Activated naive CD8-positive, alpha-beta T cell treated with anti-CD3 and anti-CD28 coated beads, Interleukin-2, amount 50 U/mL, for 16 hours (primary cell): ENCODE data around the gene ITGA1.
"Not testable (repeated sequence)": the region's sequence is repeated elsewhere in the genome, so short reads cannot be mapped to it uniquely, and the experiment has no call there.

Source experiments
- DNase-seq: peaks from one replicate; pipeline ENCODE4 v3.0.0-alpha.2; 2020; ENCODE audit warnings: low read depth, low spot score

The ITGA1 gene

DNA sequence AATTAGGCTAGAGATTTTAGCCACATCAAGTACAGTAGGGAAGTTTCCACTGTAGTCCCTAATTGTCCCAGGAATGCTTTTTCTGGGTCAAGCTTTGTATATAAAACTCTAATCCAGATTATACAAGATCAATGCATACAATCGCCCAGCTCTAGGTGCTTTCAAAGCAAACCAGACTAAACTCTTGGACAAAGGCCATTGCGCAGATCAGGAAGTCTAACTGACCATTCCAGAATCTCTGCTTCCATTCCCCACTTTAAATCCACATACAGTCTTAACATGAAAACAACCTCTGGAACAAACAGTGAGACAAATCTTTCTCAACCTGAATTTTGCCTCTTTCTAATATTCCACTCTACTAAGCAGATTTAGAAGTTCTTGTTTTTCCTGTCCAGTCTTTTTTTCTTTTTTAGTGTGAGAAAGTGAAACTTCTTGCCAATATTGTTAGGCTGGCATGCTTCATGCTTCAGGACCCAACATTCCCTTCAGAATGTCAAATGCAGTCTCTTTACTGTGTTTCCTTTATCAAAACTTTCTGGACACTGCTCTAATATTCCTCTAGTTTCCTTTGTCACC, 76.1 kb downstream of the ITGA1 start:
- no peak for DNase-seq

DNA sequence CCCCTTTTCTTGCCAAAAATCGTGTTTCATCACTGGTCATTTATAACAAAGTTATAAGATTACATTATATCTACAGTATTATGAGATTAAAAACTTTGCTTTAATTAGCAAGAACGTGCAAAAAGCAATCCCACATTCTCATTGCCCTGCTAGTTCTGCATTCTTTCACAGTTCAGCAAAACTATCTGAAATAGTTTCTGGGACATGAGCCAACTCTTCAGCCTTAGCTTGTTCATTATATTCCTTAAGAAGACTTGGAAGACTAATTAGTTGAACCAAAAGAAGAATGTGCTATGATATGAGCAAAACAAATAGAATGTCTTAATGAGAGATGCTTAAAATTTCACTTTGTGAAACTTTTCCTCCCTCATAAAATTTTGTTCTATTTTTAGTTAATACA, 76.7 kb downstream of the ITGA1 start:
- no peak for DNase-seq

DNA sequence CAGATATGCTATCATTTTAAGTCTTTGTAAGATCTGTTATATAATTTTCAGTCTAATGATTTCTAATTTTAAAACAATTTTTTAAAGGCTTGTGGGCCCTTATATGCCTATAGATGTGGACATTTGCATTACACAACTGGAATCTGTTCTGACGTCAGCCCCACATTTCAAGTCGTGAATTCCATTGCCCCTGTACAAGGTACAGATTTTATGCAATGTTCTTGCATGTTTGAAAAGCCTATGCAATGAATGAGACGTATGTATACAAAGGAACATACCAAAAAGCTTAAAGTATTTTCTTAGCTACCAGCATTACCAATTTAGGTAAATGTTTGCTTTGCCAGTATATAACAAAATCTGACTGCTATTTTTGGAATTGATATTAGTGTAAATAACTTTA, 77.2 kb downstream of the ITGA1 start:
- no peak for DNase-seq

DNA sequence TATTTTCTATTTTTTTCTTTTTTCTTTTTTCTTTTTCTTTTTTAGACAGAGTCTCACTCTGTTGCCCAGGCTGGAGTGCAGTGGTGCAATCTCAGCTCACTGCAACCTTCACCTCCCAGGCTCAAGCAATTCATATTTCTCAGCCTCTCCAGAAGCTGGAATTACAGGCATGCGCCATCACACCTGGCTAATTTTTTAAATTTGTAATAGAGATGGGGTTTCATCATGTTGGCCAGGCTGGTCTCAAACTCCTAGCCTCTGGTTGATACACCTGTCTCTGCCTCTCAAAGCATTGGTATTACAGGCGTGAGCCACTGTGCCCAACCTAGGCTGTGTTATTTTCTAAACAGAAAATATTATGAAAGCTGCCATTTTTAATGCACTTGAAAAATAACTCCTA, 78.3 kb downstream of the ITGA1 start:
- DNase-seq = not testable (repeated sequence)

DNA sequence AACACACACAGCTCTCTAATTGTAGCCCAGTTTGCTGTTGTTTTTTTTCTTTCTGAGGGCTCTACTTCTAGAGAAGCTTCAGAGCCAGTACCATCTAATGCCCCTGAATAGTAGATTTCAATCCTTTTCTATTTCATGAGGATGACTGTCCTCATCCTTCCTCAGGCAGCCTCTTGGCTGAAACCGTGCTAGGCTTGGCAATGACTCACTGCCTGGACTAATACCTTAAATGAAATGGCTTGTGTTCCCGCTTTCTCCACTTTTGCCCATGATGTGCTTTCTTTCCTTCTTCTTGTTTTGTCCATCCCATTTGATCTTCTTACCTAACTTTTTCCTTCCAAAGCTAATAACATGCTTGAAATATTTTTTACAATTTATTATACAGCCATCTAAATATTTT, 80.1 kb downstream of the ITGA1 start:
- DNase-seq = no peak

DNA sequence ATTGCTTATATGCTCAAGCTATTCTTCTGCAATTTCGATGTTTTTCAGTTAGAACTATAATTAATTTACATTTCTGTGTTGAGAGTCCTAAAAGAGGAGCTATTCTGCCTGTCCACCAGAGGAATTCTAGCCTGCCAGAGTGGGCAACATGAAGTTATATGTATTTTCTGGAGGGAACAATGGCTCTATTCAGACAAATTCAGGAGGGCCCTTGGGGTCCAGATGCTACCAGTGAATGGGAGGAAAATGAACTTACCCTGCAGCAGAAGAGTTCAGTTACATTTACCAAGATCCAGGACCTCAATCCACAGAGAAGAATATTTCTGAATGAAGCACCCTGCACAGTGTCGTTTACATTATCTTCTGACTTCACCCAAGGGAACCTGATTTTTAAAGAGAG, 80.7 kb downstream of the ITGA1 start:
- no peak for DNase-seq

DNA sequence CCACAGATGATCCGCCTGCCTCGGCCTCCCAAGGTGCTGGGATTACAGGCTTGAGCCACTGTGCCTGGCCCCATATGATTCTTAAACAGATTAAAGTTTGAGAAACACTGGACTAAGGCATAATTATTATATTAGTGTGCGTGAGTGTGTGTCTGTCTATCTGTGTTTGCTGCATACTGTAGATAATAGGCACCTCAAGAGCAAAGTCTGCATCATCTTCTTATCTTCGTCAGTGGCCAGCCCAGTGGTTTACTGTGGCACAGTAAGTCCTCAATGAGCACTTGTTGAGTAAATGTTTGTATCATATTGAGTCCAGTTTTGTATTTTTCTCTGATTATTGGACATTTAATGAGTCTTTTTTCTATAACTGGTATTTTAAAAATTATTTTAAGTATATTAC, 81.7 kb downstream of the ITGA1 start:
- no peak for DNase-seq

DNA sequence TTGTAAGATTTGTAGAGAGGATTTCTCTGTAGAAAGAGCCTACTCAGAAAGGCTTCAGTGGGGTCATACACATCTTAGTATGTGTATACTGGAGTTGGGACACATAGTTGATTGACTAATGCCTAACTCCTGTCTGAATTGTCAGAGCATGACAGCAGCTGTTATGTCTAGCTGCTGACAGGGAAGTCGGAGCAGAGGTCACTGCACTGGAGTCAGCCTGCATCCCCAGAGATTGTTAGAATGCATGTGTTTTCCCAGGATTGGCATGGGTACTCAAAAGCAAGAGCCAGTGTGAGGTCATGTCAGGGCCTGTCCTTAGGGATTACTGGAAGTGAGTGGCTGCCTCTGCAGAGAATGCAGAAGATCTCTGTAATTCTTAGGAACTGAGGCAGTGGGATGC, 82.7 kb downstream of the ITGA1 start:
- no peak for DNase-seq

DNA sequence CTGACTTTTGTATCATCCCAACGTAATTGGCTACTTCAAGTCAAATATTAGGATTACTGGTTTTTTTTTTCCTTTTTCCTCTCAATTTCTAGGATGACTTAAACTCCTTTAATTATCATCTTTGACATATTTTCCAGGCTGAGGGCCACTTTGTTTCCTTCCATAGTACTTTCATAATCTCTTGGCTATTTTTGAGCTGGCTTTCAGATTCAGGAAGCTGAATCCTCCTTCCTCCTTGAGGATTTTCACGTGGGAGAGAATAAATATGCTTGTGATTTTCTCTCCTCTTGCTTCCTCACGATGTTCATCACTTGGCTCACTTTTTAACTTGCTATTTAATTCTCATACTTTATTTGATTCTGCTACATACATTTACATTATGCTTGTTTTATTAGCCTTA, 88.1 kb downstream of the ITGA1 start:
- DNase-seq = no peak

DNA sequence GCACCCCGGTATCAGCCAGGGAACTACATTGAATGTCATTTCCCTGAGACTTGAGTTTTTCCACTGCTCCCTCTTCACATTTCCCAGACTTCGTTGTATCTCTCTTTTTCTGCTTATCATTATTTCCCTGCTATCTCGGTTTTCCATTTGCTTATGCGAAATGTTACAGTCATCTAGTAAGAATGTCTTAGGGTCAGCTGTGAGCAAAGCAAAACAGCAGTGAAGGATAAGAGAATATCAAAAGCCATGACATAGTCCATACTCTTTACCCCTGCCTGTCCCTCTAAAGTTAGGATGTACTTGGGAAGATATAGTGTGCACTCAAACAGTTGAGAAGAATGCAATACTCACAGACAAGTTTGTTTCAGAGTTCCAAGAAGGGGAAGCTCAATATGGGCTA, 88.7 kb downstream of the ITGA1 start:
- DNase-seq = no peak

DNA sequence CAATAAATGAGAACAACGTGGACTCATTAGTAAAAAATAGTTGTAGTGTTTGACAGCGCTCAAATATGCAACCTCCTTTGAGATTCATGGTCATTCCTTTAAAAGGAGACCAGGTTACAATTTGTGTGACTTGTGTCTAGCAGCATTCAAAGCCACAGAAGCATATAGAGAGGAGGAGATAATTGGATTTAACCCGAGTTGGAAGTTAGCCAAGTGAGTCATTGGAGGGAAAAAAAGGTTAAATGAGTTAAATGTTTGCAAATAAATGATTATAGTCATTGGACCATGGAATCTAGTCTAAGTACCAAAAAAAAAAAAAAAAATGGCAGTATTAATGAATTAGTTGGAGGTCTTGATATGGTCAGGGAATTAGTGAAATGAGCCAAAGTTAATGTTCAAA, 90.9 kb downstream of the ITGA1 start:
- no peak for DNase-seq

DNA sequence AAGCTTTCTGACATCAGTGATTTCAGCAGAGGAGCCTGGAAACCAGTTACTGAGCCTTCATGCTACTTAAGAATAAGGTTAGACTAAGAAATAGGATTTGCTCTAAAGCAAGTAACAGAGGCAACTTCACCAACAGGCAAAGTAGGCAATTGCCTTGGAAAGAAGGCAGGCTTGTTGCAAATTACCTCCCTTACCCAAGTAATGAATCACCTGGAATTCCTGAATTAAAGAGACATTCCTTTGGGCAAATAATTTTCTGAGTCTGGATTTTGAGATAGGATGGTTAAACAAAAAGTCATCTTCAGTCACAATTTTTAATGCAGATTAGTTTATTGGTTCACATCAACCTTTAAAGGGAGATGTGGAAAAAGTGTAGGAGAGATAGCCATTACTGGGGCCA, 92.8 kb downstream of the ITGA1 start:
- no peak for DNase-seq

DNA sequence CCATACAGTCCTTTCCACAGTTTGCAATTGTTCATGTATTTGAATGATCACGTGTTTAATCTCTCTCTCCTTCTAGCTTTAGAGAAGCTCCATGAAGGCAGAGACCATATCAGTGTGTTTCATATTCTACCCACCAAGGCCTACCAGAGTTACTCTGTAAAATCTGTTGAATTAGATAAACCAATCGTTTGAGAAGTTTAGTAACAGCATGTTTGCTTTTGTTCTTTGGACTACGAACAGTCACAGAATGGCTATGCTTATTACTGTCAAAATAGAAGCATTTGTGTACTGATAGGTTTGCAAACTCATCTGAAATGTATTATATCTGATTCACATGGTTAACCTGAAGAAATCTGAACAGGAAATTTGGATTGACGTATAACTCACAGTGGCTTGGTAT, 93.8 kb downstream of the ITGA1 start:
- DNase-seq = no peak

DNA sequence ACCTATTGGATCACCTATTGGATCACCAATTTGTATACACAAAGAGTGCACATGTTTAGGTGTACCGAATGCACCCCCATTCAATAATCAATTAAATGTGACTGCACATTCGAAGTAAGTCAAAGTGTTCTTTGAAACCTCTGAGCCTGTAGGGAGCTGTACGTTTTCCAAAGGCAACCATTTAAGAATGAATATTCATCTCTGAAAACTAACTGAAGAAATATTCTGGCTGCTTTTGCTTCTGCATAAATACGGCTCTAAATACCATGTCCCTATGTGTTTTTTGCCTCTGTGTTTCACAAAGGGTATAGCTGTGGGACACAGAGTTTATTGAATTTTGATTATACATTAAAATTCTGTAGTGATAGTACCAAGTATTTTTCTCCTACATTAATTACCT, 95.4 kb downstream of the ITGA1 start:
- DNase-seq = no peak

DNA sequence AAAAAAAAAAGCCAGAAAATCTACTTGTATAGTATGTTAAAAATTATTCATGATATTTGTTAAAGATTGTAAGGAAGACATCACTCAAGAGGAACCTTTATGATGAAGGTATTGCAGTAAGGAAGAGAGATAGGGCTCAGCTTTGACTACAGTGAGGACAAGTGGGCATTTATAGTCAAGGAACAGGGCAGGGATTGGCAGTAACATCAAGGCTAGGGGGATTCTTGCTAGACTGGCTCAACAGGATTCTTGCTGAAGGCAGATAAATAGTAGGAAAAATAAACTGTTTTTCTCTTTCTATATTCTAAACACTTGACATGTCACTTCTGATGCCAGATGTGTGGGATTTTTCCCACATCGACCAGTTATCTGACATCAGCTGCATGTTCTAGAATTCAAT, 96.7 kb downstream of the ITGA1 start:
- no peak for DNase-seq

DNA sequence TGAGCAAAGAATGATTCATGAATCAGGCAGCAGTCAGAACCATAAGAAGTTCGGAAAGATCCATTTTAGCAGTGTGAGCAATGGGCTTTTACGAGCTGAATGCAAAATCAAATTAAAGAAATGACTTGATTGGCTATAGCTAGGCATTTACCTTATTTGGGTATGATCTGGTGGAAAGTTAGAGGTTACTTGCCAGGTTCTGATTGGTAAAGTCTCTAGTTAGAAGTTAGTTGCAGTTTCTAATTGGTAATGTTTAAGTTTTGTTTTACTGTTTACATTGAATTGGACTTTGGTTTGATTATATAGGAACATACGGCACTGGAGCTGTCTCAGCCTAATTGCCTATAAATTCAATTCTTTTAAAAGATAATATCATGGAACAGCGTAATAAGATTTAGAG, 97.9 kb downstream of the ITGA1 start:
- DNase-seq = no peak

DNA sequence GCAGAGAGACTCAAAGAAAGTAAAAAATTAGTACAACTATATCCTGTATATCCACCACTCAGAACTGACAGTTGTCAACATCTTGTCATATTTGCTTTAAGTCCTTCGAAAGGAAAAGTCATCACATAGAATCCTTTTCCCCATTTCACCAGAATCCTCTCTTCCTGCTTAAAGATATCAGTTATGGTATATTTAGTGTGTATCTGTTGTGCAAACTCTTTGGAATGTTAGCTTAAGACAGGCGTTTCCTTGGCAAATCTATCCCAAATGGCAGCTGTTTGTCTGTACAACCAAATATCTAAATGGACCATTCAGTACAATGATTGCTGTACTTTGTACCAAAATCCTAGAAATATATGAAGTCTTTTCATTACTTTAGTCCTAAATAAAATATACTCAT, 98.5 kb downstream of the ITGA1 start:
- DNase-seq = no peak

DNA sequence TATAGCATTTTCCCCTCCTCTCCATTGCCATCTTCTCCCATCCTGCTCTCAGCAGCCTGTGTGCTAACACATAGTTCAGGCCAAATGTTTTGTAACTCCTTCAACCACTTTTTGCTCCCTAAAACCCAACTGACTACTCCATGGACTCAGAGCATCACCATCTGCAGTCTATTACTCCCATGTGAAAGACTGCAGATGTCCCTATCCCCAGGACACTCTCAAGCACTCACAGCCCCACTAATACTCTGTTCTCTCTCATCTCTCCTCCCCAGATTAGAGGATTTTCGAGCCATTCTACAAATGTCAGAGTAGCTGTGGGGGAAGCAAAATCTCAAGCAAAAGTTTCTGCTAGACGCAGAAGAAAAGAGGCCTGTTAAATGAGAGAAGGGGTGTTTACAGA, 99.3 kb downstream of the ITGA1 start:
- DNase-seq = no peak

DNA sequence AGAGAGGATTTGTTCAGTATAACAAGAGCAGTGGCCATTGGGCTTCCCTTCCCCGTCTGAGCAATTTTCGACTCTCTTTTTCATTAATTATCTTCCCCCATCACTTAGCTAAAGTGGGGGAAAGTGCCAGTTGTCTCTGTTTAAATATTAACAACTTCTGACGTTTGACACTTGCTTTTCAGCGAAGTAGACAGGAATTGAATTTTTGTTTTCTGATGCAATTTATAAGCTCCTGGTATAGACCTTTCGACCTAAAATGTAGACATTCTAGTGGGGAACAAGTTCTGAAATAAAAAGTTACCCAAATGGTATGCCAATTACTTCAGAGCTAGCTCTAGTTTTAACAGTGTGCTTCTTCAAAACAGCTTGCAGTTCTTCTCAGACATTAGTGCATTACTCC, 100.6 kb downstream of the ITGA1 start:
- no peak for DNase-seq

DNA sequence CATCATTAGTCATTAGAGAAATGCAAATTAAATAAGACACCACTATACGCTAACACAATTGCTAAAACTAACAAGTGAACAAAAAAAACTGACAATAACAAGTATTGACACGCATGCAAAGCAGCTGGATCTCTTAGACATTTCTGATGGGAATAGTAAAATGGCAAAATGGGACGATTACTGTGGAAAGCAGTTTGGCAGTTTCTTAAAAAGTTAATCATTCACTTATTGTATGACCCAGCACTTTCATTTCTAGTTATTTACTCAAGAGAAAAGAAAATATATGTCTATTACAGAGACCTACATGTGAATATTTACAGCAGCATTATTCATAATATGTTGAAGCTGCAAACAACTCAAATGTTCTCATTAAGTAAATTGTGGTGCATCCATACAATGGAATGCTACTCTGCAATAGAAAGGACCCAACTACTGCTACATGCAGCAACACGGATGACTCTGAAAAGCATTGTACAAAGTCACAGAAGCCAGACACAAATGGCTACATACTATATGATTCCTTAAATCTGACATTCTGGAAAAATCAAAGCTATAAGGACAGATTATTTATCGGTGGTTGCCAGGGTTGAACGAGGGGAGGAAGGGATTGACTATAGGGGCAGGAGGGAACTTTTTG, 104.6 kb downstream of the ITGA1 start:
- DNase-seq = no peak

DNA sequence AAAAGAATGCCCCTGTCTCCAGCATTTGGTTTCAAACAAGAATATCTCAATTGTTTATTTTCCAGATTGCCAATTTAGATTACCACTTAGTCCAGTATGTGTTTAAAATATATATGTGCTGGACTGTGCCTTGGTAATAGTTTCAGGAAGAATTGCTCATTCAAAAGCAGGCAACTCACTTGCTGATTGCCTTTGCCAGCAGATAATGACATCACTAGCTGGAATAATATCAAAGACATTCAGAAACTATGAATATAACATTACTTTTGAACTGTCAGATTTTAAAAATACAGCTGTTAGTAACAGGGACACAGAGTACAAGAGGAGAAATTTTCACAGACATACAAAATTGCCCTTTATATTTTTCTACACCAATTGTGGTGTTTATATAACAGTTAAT, 105.4 kb downstream of the ITGA1 start:
- DNase-seq = no peak

DNA sequence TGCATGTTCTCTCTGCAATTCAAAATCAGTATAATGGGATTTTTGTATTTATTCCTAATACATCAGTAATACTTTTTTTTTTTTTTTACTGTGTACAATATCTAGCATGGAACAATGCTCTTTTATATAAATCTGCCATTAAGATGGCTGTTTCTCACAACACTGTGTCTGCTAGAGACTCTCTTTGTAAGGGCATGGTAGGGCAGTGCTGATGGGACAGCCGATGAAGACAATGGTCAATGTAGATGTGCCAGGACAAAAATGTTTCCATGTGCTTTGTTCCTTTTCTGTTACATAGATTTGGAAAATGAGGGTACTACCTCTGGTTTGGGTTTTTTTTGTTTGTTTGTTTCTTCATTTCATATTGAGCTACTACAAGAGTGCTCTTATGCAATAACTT, 106.1 kb downstream of the ITGA1 start:
- DNase-seq = no peak

DNA sequence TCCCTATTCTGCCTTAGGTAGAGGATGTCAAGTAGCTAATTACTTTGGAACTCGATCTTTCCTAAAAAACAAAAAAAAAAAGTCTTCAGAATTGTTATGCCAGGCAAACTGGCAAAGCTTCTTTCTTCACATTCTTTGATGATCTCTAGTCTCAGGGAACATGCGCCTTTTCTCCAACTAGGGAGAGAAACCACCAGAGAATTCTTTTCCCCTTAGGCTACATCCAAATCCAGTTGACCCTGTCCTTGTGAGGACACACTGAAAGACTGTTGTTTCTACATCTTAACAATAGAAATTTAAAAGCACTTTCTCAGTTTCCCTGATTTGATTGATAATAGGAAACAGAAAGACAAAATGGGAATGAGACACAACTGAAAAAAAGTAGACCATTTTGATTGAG, 106.7 kb downstream of the ITGA1 start:
- DNase-seq = no peak

DNA sequence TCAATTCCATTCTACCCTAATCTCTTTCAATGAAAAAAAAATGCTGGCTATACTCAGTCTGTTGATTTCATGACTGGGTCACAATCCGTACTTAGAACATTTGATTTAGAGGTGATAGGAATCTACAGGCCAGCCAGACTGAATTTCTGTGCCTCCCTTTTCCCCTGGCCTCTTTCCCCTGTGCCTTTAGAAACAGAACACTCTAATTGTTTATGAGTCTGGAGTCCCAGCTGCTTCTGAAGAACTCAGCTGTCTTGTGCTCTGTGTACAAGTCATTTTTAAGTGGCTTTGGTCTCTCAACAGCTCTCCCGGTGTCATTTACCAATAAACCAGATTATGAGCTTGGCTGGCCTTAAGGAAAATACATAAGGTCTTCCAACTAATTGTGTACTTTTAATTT, 107.4 kb downstream of the ITGA1 start:
- no peak for DNase-seq
